WTC11 (cell line): ENCODE measurements around the gene MBNL1. TPM values are rescaled to one million over a fixed set of nuclear protein-coding genes. Genes with fewer than 3 reads are reported as not detected.

Experiments used
- ATAC-seq: fragments of 200-7000 bp; cut with Tn5 transposase; 2 replicates; pipeline ENCODE4 v1.10.0; 2021; ENCODE audit warnings: mild to moderate bottlenecking, moderate library complexity
- CTCF ChIA-PET: fragments of 300-600 bp; sonication (Branson Sonifier 250); formaldehyde crosslinking; loops from one replicate; lab custom pipeline; 2021; ENCODE audit warnings: antibody characterized with exemption; lab: Charles Lee
- POLR2A ChIA-PET: fragments of 350-600 bp; sonication (Branson Sonifier 250); formaldehyde crosslinking; loops from one replicate; lab custom pipeline; 2021; ENCODE audit warnings: antibody characterized with exemption; lab: Charles Lee
- DNase-seq: peaks from one replicate; pipeline ENCODE4 v3.0.0; 2021; ENCODE audit warnings: low spot score
- H3K27ac Mint-ChIP-seq: 2 replicates; pipeline ENCODE4 v1.8.0; 2021; ENCODE audit warnings: mixed read lengths
- H3K27me3 Mint-ChIP-seq: 2 replicates; pipeline ENCODE4 v1.8.0; 2021; ENCODE audit warnings: low read depth, mild to moderate bottlenecking, moderate library complexity, mixed read lengths
- H3K36me3 Mint-ChIP-seq: 2 replicates; pipeline ENCODE4 v1.8.0; 2021; ENCODE audit warnings: mixed read lengths
- H3K4me1 Mint-ChIP-seq: 2 replicates; pipeline ENCODE4 v1.8.0; 2022; ENCODE audit warnings: mixed read lengths
- H3K4me3 Mint-ChIP-seq: 2 replicates; pipeline ENCODE4 v1.8.0; 2021; ENCODE audit warnings: mild to moderate bottlenecking, moderate library complexity, mixed read lengths
- H3K9me3 Mint-ChIP-seq: 2 replicates; pipeline ENCODE4 v1.8.0; 2021; ENCODE audit warnings: mixed read lengths
- CREM ChIP-seq: sonication (generic); formaldehyde crosslinking; IDR thresholded peaks from 2 replicates; pipeline ENCODE4 v1.8.1; 2022; ENCODE audit warnings: mild to moderate bottlenecking, missing genetic modification reagents, moderate library complexity
- ERG ChIP-seq: fragments of 250-450 bp; sonication (Bioruptor Pico); IDR thresholded peaks from 2 replicates; pipeline ENCODE4 v1.8.0; 2021; ENCODE audit warnings: mild to moderate bottlenecking
- GABPB1 ChIP-seq: sonication (generic); formaldehyde crosslinking; IDR thresholded peaks from 2 replicates; pipeline ENCODE4 v1.8.1; 2023; ENCODE audit warnings: mild to moderate bottlenecking, missing genetic modification reagents
- JUN ChIP-seq: sonication (generic); formaldehyde crosslinking; IDR thresholded peaks from 2 replicates; pipeline ENCODE4 v1.8.0; 2023; ENCODE audit warnings: mild to moderate bottlenecking, missing genetic modification reagents
- MLX ChIP-seq: sonication (generic); formaldehyde crosslinking; IDR thresholded peaks from 2 replicates; pipeline ENCODE4 v1.8.1; 2023; ENCODE audit warnings: mild to moderate bottlenecking, missing genetic modification reagents, moderate library complexity
- NFATC4 ChIP-seq: fragments of 250-450 bp; sonication (Bioruptor Pico); IDR thresholded peaks from 2 replicates; pipeline ENCODE4 v1.9.0; 2021; ENCODE audit warnings: mild to moderate bottlenecking
- ZNF121 ChIP-seq: sonication (generic); formaldehyde crosslinking; IDR thresholded peaks from 2 replicates; pipeline ENCODE4 v1.8.0; 2023; ENCODE audit warnings: missing genetic modification reagents
- total RNA-seq: library from RNA; stranded (reverse); gene quantifications from 3 replicates; pipeline ENCODE4 v1.2.3, GENCODE V29; 2021
- TF ChIP-seq, protein P1 (sequence below): fragments of 200-600 bp; IDR thresholded peaks from 2 replicates; pipeline ENCODE4 v1.8.0; 2022; ENCODE audit warnings: antibody characterized with exemption
- TF ChIP-seq, protein P2 (sequence below): sonication (generic); formaldehyde crosslinking; IDR thresholded peaks from 2 replicates; pipeline ENCODE4 v1.8.1; 2022; ENCODE audit warnings: low read depth, mild to moderate bottlenecking, moderate library complexity, missing genetic modification reagents, borderline replicate concordance
- TF ChIP-seq, protein P3 (sequence below): sonication (generic); formaldehyde crosslinking; IDR thresholded peaks from 2 replicates; pipeline ENCODE4 v1.8.1; 2022; ENCODE audit warnings: low read depth, missing genetic modification reagents, borderline replicate concordance

MBNL1 gene
- total RNA-seq, 1 experiment from 2014 or later: 20.4 TPM

DNA sequence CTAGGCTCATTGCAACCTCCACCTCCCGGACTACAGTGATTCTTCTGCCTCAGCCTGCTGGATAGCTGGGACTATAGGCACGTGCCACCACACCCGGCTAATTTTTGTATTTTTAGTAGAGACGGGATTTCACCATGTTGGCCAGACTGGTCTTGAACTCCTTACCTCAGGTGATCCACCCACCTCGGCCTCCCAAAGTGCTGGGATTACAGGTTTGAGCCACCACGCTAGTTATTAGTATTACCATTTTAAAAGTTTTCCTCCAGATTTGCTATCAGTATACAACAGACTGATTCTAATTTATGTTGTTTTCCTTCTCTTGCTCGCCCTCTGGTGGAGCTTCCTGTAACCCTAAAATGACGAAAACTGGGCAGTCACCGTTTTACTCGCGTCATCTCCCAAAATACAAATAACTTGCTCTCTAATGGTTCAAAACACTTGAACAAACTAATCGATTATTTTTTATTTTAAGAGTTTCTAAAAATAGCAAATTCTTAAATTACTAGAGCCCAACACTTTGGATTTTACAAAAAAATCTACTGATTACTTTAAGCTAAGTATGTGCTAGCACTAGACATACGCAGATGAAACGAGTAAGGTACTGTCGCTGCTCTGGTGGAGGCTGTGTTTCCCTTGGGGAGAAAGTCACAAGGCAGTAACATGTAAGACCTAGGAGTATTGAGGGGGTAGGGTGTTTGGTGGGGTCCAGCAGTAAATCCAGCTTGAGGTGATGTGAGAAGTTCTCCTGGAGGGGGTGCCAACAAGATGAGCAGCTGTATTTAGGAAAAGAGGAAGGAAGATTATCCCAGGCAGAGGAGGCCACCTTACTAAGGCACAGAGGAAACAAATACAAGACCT is 203.3 kb downstream of the MBNL1 start:
- peaks cover 8% of the 10 kb centered on the region for H3K9me3 Mint-ChIP-seq
- no peak for TF ChIP-seq ZNF121 (CRISPR knock-in tag)
- TF ChIP-seq, protein P1, sequence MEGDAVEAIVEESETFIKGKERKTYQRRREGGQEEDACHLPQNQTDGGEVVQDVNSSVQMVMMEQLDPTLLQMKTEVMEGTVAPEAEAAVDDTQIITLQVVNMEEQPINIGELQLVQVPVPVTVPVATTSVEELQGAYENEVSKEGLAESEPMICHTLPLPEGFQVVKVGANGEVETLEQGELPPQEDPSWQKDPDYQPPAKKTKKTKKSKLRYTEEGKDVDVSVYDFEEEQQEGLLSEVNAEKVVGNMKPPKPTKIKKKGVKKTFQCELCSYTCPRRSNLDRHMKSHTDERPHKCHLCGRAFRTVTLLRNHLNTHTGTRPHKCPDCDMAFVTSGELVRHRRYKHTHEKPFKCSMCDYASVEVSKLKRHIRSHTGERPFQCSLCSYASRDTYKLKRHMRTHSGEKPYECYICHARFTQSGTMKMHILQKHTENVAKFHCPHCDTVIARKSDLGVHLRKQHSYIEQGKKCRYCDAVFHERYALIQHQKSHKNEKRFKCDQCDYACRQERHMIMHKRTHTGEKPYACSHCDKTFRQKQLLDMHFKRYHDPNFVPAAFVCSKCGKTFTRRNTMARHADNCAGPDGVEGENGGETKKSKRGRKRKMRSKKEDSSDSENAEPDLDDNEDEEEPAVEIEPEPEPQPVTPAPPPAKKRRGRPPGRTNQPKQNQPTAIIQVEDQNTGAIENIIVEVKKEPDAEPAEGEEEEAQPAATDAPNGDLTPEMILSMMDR: peak; percentile 48
- H3K36me3 Mint-ChIP-seq: no peaks in the 10 kb centered on the region
- peak overlapping the region; percentile 29; the same call in 1 of the 2 replicates for H3K4me3 Mint-ChIP-seq
- H3K4me1 Mint-ChIP-seq: peaks cover 12% of the 10 kb centered on the region
- ChIA-PET CTCF (interaction anchor here (0.6 to 1.9 kb wide), 32 partner anchors 8 to 1806 kb away, joined by 3 to 8 read pairs (median 4); partner anchors contain the start of gene P2RY1), POLR2A (interaction anchor here (0.6 kb wide), 1 partner anchor 402 kb away, joined by 4 read pairs; no protein-coding TSS in a partner anchor)
- DNase-seq (peak; percentile 54), ATAC-seq (peak; percentile 83)
- H3K27ac Mint-ChIP-seq: no peak overlapping the region
- H3K27me3 Mint-ChIP-seq: no peaks in the 10 kb centered on the region

DNA sequence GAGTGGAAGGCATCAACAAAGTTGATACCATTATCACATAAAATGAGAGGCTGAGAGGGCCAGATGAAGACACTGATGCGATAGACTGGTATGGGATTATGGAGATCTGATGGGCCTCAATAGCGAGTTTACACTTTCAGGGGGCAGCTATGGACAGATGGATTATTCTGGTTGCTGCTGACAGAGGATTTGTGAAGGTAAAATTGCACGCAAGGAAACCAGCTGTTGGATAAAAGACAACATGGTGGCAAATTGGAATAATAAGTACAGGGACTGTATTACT is 203.9 kb downstream of the MBNL1 start:
- Mint-ChIP-seq H3K27ac (no peak overlapping the region), H3K4me1 (peaks cover 12% of the 10 kb centered on the region), H3K9me3 (peaks cover 8% of the 10 kb centered on the region), H3K27me3 (no peaks in the 10 kb centered on the region), H3K4me3 (no peak overlapping the region), H3K36me3 (no peaks in the 10 kb centered on the region)
- DNase-seq (no peak), ATAC-seq (no peak)
- ChIA-PET POLR2A (interaction anchor here (0.6 kb wide), 1 partner anchor 402 kb away, joined by 4 read pairs; no protein-coding TSS in a partner anchor), CTCF (interaction anchor here (0.8 to 1.9 kb wide), 22 partner anchors 8 to 688 kb away, joined by 3 to 8 read pairs (median 4); partner anchors contain the start of gene P2RY1)
- no peak for TF ChIP-seq NFATC4 (CRISPR knock-in tag)
- TF ChIP-seq CREM: no peak
- no peak for TF ChIP-seq JUN (CRISPR knock-in tag)

- peaks cover 12% of the 10 kb centered on the region for H3K4me1 Mint-ChIP-seq
- H3K27me3 Mint-ChIP-seq: no peaks in the 10 kb centered on the region
- no peak overlapping the region for H3K4me3 Mint-ChIP-seq
- POLR2A ChIA-PET: no interaction called here
- peaks cover 11% of the 10 kb centered on the region for H3K9me3 Mint-ChIP-seq
- no peaks in the 10 kb centered on the region for H3K36me3 Mint-ChIP-seq
- TF ChIP-seq NFATC4 (CRISPR knock-in tag) (no peak), GABPB1 (CRISPR knock-in tag) (0 out of 2 replicates have a peak, but pooled peaks have one; percentile 53)
- CTCF ChIA-PET: no interaction called here
- DNase-seq: no peak
- peak; percentile 69 for ATAC-seq
- no peak overlapping the region for H3K27ac Mint-ChIP-seq
These were observed 205.9 kb downstream of the MBNL1 start for GRCh38 chr3:152474585-152474984.

DNA sequence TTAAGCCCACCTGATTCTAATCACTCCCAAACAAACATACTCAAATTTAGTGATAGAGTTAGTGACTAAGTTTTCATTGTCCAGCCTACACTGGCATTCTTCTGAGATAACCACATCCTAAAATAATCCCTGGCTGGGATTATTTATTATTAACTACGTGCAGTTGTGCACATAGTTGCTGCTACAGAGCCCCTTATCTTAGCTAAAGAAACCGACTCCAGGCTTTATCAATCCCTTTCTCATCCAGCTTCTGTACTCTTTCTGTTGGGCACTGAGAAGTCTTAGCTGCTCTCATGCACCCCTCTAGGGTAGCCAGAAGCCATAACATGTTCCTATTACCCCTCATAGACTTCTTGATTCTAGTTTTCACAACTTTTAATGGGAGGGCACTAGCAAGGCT is 208.7 kb downstream of the MBNL1 start:
- Mint-ChIP-seq H3K27me3 (no peaks in the 10 kb centered on the region), H3K4me1 (0 out of 2 replicates have a peak, but pooled peaks cover 1% of the 10 kb centered on the region), H3K36me3 (peaks cover 6% of the 10 kb centered on the region), H3K27ac (no peak overlapping the region), H3K9me3 (peaks cover 33% of the 10 kb centered on the region), H3K4me3 (no peak overlapping the region)
- ChIA-PET CTCF (no interaction called here), POLR2A (no interaction called here)
- TF ChIP-seq ERG (no peak), MLX (no peak)
- TF ChIP-seq, protein P2, sequence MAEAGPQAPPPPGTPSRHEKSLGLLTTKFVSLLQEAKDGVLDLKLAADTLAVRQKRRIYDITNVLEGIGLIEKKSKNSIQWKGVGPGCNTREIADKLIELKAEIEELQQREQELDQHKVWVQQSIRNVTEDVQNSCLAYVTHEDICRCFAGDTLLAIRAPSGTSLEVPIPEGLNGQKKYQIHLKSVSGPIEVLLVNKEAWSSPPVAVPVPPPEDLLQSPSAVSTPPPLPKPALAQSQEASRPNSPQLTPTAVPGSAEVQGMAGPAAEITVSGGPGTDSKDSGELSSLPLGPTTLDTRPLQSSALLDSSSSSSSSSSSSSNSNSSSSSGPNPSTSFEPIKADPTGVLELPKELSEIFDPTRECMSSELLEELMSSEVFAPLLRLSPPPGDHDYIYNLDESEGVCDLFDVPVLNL: no peak
- TF ChIP-seq, protein P3, sequence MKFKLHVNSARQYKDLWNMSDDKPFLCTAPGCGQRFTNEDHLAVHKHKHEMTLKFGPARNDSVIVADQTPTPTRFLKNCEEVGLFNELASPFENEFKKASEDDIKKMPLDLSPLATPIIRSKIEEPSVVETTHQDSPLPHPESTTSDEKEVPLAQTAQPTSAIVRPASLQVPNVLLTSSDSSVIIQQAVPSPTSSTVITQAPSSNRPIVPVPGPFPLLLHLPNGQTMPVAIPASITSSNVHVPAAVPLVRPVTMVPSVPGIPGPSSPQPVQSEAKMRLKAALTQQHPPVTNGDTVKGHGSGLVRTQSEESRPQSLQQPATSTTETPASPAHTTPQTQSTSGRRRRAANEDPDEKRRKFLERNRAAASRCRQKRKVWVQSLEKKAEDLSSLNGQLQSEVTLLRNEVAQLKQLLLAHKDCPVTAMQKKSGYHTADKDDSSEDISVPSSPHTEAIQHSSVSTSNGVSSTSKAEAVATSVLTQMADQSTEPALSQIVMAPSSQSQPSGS (CRISPR knock-in tag): no peak
- no peak for DNase-seq
- ATAC-seq: no peak
